Measurements from ENCODE around the gene CDHR3.

Gene CDHR3

GRCh38 chr7:106067678-106068077, 104.6 kb downstream of the CDHR3 start:
- Histone ChIP-seq H2AFZ (ENCODE audit: low read length) (no peak overlapping the region), H3K4me3 (ENCODE audit: low read length) (no peak overlapping the region), H3K4me1 (ENCODE audit: low read length) (peaks cover 18% of the 10 kb centered on the region)

GRCh38 chr7:106068538-106068961, 105.5 kb downstream of the CDHR3 start:
- Histone ChIP-seq H3K27ac (ENCODE audit: low read length) (no peak overlapping the region), H3K9me3 (replicated peaks; ENCODE audit: insufficient read depth, low read length) (no peaks in the 10 kb centered on the region), H3K9ac (ENCODE audit: low read length) (no peak overlapping the region), H3K36me3 (replicated peaks; ENCODE audit: insufficient read depth, low read length) (no peaks in the 10 kb centered on the region), H3F3A (ENCODE audit: insufficient read depth, low read length) (peaks cover 13% of the 10 kb centered on the region), H3K79me2 (ENCODE audit: low read length) (no peaks in the 10 kb centered on the region), H3K4me3 (ENCODE audit: low read length) (no peak overlapping the region), H3K9me2 (replicated peaks; ENCODE audit: insufficient read depth, low read length) (no peaks in the 10 kb centered on the region), H2AFZ (ENCODE audit: low read length) (no peak overlapping the region), H3K27me3 (replicated peaks; ENCODE audit: insufficient read depth, low read length) (no peaks in the 10 kb centered on the region), H3K4me1 (ENCODE audit: low read length) (peaks cover 18% of the 10 kb centered on the region), H3K4me2 (ENCODE audit: low read depth, low read length) (no peak overlapping the region), H4K20me1 (ENCODE audit: insufficient read depth, low read length) (no peaks in the 10 kb centered on the region)
- TF ChIP-seq EZH2 (optimal IDR thresholded peaks at IDR 0.05; ENCODE audit: low read depth, low read length) (no peak), EZH2phosphoT487 (IDR thresholded peaks at IDR 0.05; ENCODE audit: low read length) (no peak), CTCF (IDR thresholded peaks at IDR 0.05; ENCODE audit: low read length) (no peak)
- no peak for DNase-seq

More at GRCh38 chr7:106067678-106068077, 104.6 kb downstream of the CDHR3 start:
- H3F3A ChIP-seq (ENCODE audit: insufficient read depth, low read length) = peaks cover 13% of the 10 kb centered on the region
- DNase-seq = no peak
- TF ChIP-seq CTCF (IDR thresholded peaks at IDR 0.05; ENCODE audit: low read length) = no peak
- TF ChIP-seq EZH2phosphoT487 (IDR thresholded peaks at IDR 0.05; ENCODE audit: low read length) = no peak
- no peak for TF ChIP-seq EZH2 (optimal IDR thresholded peaks at IDR 0.05; ENCODE audit: low read depth, low read length)
- no peaks in the 10 kb centered on the region for H3K9me2 ChIP-seq (replicated peaks; ENCODE audit: insufficient read depth, low read length)
- H3K27ac ChIP-seq (ENCODE audit: low read length) = no peak overlapping the region
- H3K79me2 ChIP-seq (ENCODE audit: low read length) = no peaks in the 10 kb centered on the region
- no peaks in the 10 kb centered on the region for H3K36me3 ChIP-seq (replicated peaks; ENCODE audit: insufficient read depth, low read length)
- H4K20me1 ChIP-seq (ENCODE audit: insufficient read depth, low read length) = no peaks in the 10 kb centered on the region
- no peak overlapping the region for H3K9ac ChIP-seq (ENCODE audit: low read length)
- no peaks in the 10 kb centered on the region for H3K27me3 ChIP-seq (replicated peaks; ENCODE audit: insufficient read depth, low read length)
- no peaks in the 10 kb centered on the region for H3K9me3 ChIP-seq (replicated peaks; ENCODE audit: insufficient read depth, low read length)
- H3K4me2 ChIP-seq (ENCODE audit: low read depth, low read length) = no peak overlapping the region

- H3K27me3 ChIP-seq (replicated peaks; ENCODE audit: insufficient read depth, low read length) = no peaks in the 10 kb centered on the region
- TF ChIP-seq EZH2phosphoT487 (IDR thresholded peaks at IDR 0.05; ENCODE audit: low read length) (no peak), EZH2 (optimal IDR thresholded peaks at IDR 0.05; ENCODE audit: low read depth, low read length) (no peak), CTCF (IDR thresholded peaks at IDR 0.05; ENCODE audit: low read length) (no peak)
- H3K4me2 ChIP-seq (ENCODE audit: low read depth, low read length) = no peak overlapping the region
- no peaks in the 10 kb centered on the region for H3K36me3 ChIP-seq (replicated peaks; ENCODE audit: insufficient read depth, low read length)
- no peaks in the 10 kb centered on the region for H3K9me2 ChIP-seq (replicated peaks; ENCODE audit: insufficient read depth, low read length)
- no peak overlapping the region for H2AFZ ChIP-seq (ENCODE audit: low read length)
- no peaks in the 10 kb centered on the region for H4K20me1 ChIP-seq (ENCODE audit: insufficient read depth, low read length)
- no peak for DNase-seq
- H3K9ac ChIP-seq (ENCODE audit: low read length) = no peak overlapping the region
- H3K79me2 ChIP-seq (ENCODE audit: low read length) = no peaks in the 10 kb centered on the region
- H3F3A ChIP-seq (ENCODE audit: insufficient read depth, low read length) = peaks cover 13% of the 10 kb centered on the region
- H3K27ac ChIP-seq (ENCODE audit: low read length) = no peak overlapping the region
- H3K9me3 ChIP-seq (replicated peaks; ENCODE audit: insufficient read depth, low read length) = no peaks in the 10 kb centered on the region
- peaks cover 18% of the 10 kb centered on the region for H3K4me1 ChIP-seq (ENCODE audit: low read length)
- no peak overlapping the region for H3K4me3 ChIP-seq (ENCODE audit: low read length)
These were observed 105.9 kb downstream of the CDHR3 start for GRCh38 chr7:106068986-106069385.
